SK-N-SH treated with all-trans-retinoic acid at 6 μM for 48 hours (cell line): Measurements from ENCODE around the gene PRRT2.

Source experiments
- ATAC-seq: fragments of 200-7000 bp; cut with Tn5 transposase; 3 replicates; pipeline ENCODE4 v1.9.1; 2020; ENCODE audit warnings: mild to moderate bottlenecking, moderate library complexity
- ARNTL ChIP-seq: fragments of 450-650 bp; formaldehyde crosslinking; IDR thresholded peaks from 2 replicates; pipeline ENCODE4 v1.5.0; 2020; ENCODE audit warnings: low read depth, mild to moderate bottlenecking, moderate library complexity, borderline replicate concordance
- BACH2 ChIP-seq: fragments of 250-450 bp; sonication (Bioruptor Pico); IDR thresholded peaks from 2 replicates; pipeline ENCODE4 v1.9.0; 2021; ENCODE audit warnings: mild to moderate bottlenecking, borderline replicate concordance
- CSDC2 ChIP-seq: fragments of 250-450 bp; sonication (Bioruptor Pico); IDR thresholded peaks from 2 replicates; pipeline ENCODE4 v1.5.0; 2020; ENCODE audit warnings: mild to moderate bottlenecking, moderate library complexity
- ESRRG ChIP-seq: fragments of 250-450 bp; sonication (Bioruptor Pico); IDR thresholded peaks from 2 replicates; pipeline ENCODE4 v1.6.1; 2021; ENCODE audit warnings: mild to moderate bottlenecking
- GLIS3 ChIP-seq: fragments of 250-450 bp; sonication (Bioruptor Pico); IDR thresholded peaks from 2 replicates; pipeline ENCODE4 v1.5.0; 2020; ENCODE audit warnings: mild to moderate bottlenecking, moderate library complexity
- ISL1 ChIP-seq: fragments of 250-450 bp; sonication (Bioruptor Pico); IDR thresholded peaks from 2 replicates; pipeline ENCODE4 v2.1.2; 2022; ENCODE audit warnings: mild to moderate bottlenecking, moderate library complexity
- OSR1 ChIP-seq: fragments of 250-450 bp; sonication (Bioruptor Pico); IDR thresholded peaks from 2 replicates; pipeline ENCODE4 v1.8.0; 2022; ENCODE audit warnings: moderate library complexity, mild to moderate bottlenecking, inconsistent platforms
- PPARA ChIP-seq: fragments of 250-450 bp; sonication (Bioruptor Pico); IDR thresholded peaks from 2 replicates; pipeline ENCODE4 v1.5.0; 2020; ENCODE audit warnings: mild to moderate bottlenecking, borderline replicate concordance
- RARB ChIP-seq: fragments of 250-450 bp; sonication (Bioruptor Pico); IDR thresholded peaks from 2 replicates; pipeline ENCODE4 v1.8.0; 2021; ENCODE audit warnings: mild to moderate bottlenecking, moderate library complexity
- SNAI2 ChIP-seq: fragments of 250-450 bp; sonication (Bioruptor Pico); IDR thresholded peaks from 2 replicates; pipeline ENCODE4 v1.5.0; 2020; ENCODE audit warnings: mild to moderate bottlenecking, moderate library complexity
- TCF4 ChIP-seq: fragments of 250-450 bp; sonication (Bioruptor Pico); IDR thresholded peaks from 2 replicates; pipeline ENCODE4 v1.8.0; 2021; ENCODE audit warnings: mild to moderate bottlenecking, moderate library complexity, borderline replicate concordance
- TOX ChIP-seq: fragments of 250-450 bp; sonication (Bioruptor Pico); IDR thresholded peaks from 2 replicates; pipeline ENCODE4 v1.8.0; 2021; ENCODE audit warnings: mild to moderate bottlenecking, moderate library complexity, borderline replicate concordance
- TSHZ2 ChIP-seq: fragments of 250-450 bp; sonication (Bioruptor Pico); IDR thresholded peaks from 2 replicates; pipeline ENCODE4 v1.5.0; 2020; ENCODE audit warnings: mild to moderate bottlenecking, moderate library complexity
- ZC3H10 ChIP-seq: fragments of 250-450 bp; sonication (Bioruptor Pico); IDR thresholded peaks from 2 replicates; pipeline ENCODE4 v1.5.1; 2021; ENCODE audit warnings: mild to moderate bottlenecking, moderate library complexity
- ZFP3 ChIP-seq: fragments of 250-450 bp; sonication (Bioruptor Pico); IDR thresholded peaks from 2 replicates; pipeline ENCODE4 v1.5.0; 2020; ENCODE audit warnings: mild to moderate bottlenecking, moderate library complexity
- ZNF565 ChIP-seq: fragments of 450-650 bp; formaldehyde crosslinking; conservative IDR thresholded peaks from 2 replicates; pipeline ENCODE4 v1.5.0; 2020; ENCODE audit warnings: low read depth, mild to moderate bottlenecking, moderate library complexity
- ZNF8 ChIP-seq: fragments of 450-650 bp; formaldehyde crosslinking; IDR thresholded peaks from 2 replicates; pipeline ENCODE4 v1.5.0; 2020; ENCODE audit warnings: mild to moderate bottlenecking, moderate library complexity
- TF ChIP-seq, protein P1 (sequence below): fragments of 250-450 bp; sonication (Bioruptor Pico); IDR thresholded peaks from 2 replicates; pipeline ENCODE4 v1.5.1; 2021; ENCODE audit warnings: mild to moderate bottlenecking, moderate library complexity
- TF ChIP-seq, protein P2 (sequence below): fragments of 250-450 bp; sonication (Bioruptor Pico); IDR thresholded peaks from 2 replicates; pipeline ENCODE4 v1.5.1; 2020; ENCODE audit warnings: low read depth, mild to moderate bottlenecking, moderate library complexity
- TF ChIP-seq, protein P3 (sequence below): fragments of 250-450 bp; sonication (Bioruptor Pico); IDR thresholded peaks from 2 replicates; pipeline ENCODE4 v1.8.0; 2020; ENCODE audit warnings: mild to moderate bottlenecking, moderate library complexity, borderline replicate concordance
- TF ChIP-seq, protein P4 (sequence below): fragments of 250-450 bp; sonication (Bioruptor Pico); IDR thresholded peaks from 2 replicates; pipeline ENCODE4 v1.8.0; 2021; ENCODE audit warnings: low read depth, mild to moderate bottlenecking, moderate library complexity, borderline replicate concordance

Gene PRRT2

GRCh38 chr16:29805232-29806098 lies 6.5 kb upstream of the PRRT2 start (continued):
- TF ChIP-seq, protein P1, sequence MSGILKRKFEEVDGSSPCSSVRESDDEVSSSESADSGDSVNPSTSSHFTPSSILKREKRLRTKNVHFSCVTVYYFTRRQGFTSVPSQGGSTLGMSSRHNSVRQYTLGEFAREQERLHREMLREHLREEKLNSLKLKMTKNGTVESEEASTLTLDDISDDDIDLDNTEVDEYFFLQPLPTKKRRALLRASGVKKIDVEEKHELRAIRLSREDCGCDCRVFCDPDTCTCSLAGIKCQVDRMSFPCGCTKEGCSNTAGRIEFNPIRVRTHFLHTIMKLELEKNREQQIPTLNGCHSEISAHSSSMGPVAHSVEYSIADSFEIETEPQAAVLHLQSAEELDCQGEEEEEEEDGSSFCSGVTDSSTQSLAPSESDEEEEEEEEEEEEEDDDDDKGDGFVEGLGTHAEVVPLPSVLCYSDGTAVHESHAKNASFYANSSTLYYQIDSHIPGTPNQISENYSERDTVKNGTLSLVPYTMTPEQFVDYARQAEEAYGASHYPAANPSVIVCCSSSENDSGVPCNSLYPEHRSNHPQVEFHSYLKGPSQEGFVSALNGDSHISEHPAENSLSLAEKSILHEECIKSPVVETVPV = no peak
- no peak for TF ChIP-seq OSR1 (CRISPR knock-in tag)

DNA sequence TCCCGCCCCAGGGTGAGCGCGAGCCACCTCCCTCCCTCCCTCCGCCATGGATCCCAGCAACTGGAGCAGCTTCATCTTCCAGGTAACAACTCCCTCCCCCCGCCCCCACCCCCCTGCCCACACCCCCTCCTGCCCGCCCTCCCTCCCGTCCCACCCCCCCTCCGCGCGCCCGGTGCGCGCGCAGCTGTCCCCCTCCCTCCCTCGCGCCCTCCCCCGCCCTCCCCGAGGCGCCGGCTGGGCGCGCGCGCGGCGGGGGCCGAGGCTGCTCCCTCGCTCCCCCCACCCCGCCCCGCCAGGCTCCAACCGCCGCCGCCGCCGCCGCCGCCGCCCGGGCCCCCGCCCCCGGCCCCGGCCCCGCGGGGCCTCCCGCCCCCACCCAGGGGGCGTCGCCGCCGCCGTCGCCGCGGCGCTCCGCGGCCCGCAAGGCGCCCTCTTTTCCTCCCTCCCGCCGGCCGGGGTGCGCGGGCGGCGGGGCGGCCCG lies 5.9 kb upstream of the PRRT2 start, which contains the start of gene MAZ:
Gene MAZ, plus strand, starts transcription at position 431 of the 481 bp plus-strand sequence. CDS start 173 bp downstream, outside the sequence.
- no peak for ATAC-seq

DNA sequence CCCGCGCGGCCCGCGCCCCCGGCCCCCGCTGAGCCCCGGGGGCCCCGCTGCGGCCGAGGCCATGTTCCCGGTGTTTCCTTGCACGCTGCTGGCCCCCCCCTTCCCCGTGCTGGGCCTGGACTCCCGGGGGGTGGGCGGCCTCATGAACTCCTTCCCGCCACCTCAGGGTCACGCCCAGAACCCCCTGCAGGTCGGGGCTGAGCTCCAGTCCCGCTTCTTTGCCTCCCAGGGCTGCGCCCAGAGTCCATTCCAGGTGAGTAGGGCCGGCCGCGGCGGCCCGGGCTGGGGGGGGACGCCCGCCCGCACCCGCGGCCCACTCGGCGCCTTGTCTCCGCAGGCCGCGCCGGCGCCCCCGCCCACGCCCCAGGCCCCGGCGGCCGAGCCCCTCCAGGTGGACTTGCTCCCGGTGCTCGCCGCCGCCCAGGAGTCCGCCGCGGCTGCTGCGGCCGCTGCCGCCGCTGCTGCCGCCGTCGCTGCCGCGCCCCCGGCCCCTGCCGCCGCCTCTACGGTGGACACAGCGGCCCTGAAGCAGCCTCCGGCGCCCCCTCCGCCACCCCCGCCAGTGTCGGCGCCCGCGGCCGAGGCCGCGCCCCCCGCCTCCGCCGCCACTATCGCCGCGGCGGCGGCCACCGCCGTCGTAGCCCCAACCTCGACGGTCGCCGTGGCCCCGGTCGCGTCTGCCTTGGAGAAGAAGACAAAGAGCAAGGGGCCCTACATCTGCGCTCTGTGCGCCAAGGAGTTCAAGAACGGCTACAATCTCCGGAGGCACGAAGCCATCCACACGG lies 5.2 kb upstream of the PRRT2 start:
- ATAC-seq = no peak
- TF ChIP-seq ZFP3 (CRISPR knock-in tag) = no peak
- TF ChIP-seq ZC3H10 (CRISPR knock-in tag) = no peak
- TF ChIP-seq OSR1 (CRISPR knock-in tag) = no peak
- TF ChIP-seq RARB = no peak
- no peak for TF ChIP-seq TOX (CRISPR knock-in tag)
- no peak for TF ChIP-seq ESRRG (CRISPR knock-in tag)
- no peak for TF ChIP-seq ZNF565
- TF ChIP-seq GLIS3 (CRISPR knock-in tag) = no peak
- no peak for TF ChIP-seq PPARA (CRISPR knock-in tag)
- TF ChIP-seq TSHZ2 = no peak
- TF ChIP-seq BACH2 (CRISPR knock-in tag) = no peak
- TF ChIP-seq, protein P2, sequence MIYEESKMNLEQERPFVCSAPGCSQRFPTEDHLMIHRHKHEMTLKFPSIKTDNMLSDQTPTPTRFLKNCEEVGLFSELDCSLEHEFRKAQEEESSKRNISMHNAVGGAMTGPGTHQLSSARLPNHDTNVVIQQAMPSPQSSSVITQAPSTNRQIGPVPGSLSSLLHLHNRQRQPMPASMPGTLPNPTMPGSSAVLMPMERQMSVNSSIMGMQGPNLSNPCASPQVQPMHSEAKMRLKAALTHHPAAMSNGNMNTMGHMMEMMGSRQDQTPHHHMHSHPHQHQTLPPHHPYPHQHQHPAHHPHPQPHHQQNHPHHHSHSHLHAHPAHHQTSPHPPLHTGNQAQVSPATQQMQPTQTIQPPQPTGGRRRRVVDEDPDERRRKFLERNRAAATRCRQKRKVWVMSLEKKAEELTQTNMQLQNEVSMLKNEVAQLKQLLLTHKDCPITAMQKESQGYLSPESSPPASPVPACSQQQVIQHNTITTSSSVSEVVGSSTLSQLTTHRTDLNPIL = no peak
- no peak for TF ChIP-seq ISL1
- TF ChIP-seq, protein P1 = no peak
- TF ChIP-seq, protein P3, sequence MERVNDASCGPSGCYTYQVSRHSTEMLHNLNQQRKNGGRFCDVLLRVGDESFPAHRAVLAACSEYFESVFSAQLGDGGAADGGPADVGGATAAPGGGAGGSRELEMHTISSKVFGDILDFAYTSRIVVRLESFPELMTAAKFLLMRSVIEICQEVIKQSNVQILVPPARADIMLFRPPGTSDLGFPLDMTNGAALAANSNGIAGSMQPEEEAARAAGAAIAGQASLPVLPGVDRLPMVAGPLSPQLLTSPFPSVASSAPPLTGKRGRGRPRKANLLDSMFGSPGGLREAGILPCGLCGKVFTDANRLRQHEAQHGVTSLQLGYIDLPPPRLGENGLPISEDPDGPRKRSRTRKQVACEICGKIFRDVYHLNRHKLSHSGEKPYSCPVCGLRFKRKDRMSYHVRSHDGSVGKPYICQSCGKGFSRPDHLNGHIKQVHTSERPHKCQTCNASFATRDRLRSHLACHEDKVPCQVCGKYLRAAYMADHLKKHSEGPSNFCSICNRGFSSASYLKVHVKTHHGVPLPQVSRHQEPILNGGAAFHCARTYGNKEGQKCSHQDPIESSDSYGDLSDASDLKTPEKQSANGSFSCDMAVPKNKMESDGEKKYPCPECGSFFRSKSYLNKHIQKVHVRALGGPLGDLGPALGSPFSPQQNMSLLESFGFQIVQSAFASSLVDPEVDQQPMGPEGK = no peak
- TF ChIP-seq, protein P4, sequence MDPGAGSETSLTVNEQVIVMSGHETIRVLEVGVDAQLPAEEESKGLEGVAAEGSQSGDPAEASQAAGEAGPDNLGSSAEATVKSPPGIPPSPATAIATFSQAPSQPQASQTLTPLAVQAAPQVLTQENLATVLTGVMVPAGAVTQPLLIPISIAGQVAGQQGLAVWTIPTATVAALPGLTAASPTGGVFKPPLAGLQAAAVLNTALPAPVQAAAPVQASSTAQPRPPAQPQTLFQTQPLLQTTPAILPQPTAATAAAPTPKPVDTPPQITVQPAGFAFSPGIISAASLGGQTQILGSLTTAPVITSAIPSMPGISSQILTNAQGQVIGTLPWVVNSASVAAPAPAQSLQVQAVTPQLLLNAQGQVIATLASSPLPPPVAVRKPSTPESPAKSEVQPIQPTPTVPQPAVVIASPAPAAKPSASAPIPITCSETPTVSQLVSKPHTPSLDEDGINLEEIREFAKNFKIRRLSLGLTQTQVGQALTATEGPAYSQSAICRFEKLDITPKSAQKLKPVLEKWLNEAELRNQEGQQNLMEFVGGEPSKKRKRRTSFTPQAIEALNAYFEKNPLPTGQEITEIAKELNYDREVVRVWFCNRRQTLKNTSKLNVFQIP (CRISPR knock-in tag) = no peak
- TF ChIP-seq, all 23 proteins: peak for 0

More for the DNA sequence above, 5.9 kb upstream of the PRRT2 start, which contains the start of gene MAZ:
- no peak for TF ChIP-seq SNAI2
- TF ChIP-seq ZC3H10 (CRISPR knock-in tag) = no peak
- no peak for TF ChIP-seq CSDC2 (CRISPR knock-in tag)
- TF ChIP-seq GLIS3 (CRISPR knock-in tag) = no peak
- TF ChIP-seq BACH2 (CRISPR knock-in tag) = no peak
- no peak for TF ChIP-seq TCF4 (CRISPR knock-in tag)
- no peak for TF ChIP-seq ZNF565
- TF ChIP-seq, protein P4 (CRISPR knock-in tag) = no peak
- TF ChIP-seq ZNF8 (CRISPR knock-in tag) = no peak
- no peak for TF ChIP-seq ISL1
- no peak for TF ChIP-seq ARNTL
